Spleen (tissue), 11 donors: ENCODE data around the gene CMSS1. TPM values are rescaled to one million over a fixed set of nuclear protein-coding genes. Genes with fewer than 3 reads are reported as not detected.
A peak's percentile ranks its signal among the peaks of the same experiment; 100 is the strongest.

Source experiments
- DNase-seq: peaks from one replicate; pipeline ENCODE4 v3.0.0-alpha.2; 2020
- H3K27ac ChIP-seq, 8 donors: fragments of 200-600 bp; sonication (generic) in 7 of 8; 1 replicate in 4 of 8; 2 replicates in 4 of 8; pipeline versions ENCODE4 v1.5.0 to v1.8.0; 2016 to 2021; ENCODE audit warnings: inconsistent platforms in 4 of 8, mild to moderate bottlenecking in 4 of 8, moderate library complexity in 1 of 8
- H3K27me3 ChIP-seq, 7 donors: fragments of 200-600 bp; sonication (generic) in 6 of 7; replicated peaks in 1 of 7; 1 replicate in 4 of 7; 2 replicates in 3 of 7; pipeline versions ENCODE4 v1.5.0 to v1.8.0; 2016 to 2021; ENCODE audit warnings: inconsistent platforms in 3 of 7, mild to moderate bottlenecking in 1 of 7
- H3K36me3 ChIP-seq, 6 donors: fragments of 200-600 bp; sonication (generic) in 5 of 6; 1 replicate in 4 of 6; 2 replicates in 2 of 6; pipeline versions ENCODE4 v1.5.0 to v1.8.0; 2016 to 2021; ENCODE audit warnings: inconsistent platforms in 2 of 6
- H3K4me1 ChIP-seq, 6 donors: fragments of 200-600 bp; sonication (generic) in 5 of 6; 1 replicate in 3 of 6; 2 replicates in 3 of 6; pipeline versions ENCODE4 v1.5.0 to v1.8.0; 2016 to 2021; ENCODE audit warnings: inconsistent platforms in 3 of 6
- H3K4me3 ChIP-seq, 8 donors: fragments of 200-600 bp; sonication (generic) in 7 of 8; 1 replicate in 4 of 8; 2 replicates in 4 of 8; pipeline versions ENCODE4 v1.5.0 to v1.8.0; 2016 to 2021; ENCODE audit warnings: inconsistent platforms in 4 of 8, mild to moderate bottlenecking in 4 of 8, moderate library complexity in 2 of 8
- H3K9me3 ChIP-seq, 8 donors: fragments of 200-600 bp; sonication (generic) in 7 of 8; 1 replicate in 4 of 8; 2 replicates in 4 of 8; pipeline versions ENCODE4 v1.5.0 to v1.8.0; 2016 to 2021; ENCODE audit warnings: inconsistent platforms in 4 of 8
- POLR2A ChIP-seq, 3 donors: fragments of 450-650 bp; IDR thresholded peaks; one replicate each; pipeline ENCODE4 v1.5.1; 2017; ENCODE audit warnings: antibody characterized with exemption in 3 of 3, mild to moderate bottlenecking in 1 of 3
- POLR2AphosphoS5 ChIP-seq, 3 donors: sonication (generic); formaldehyde crosslinking; IDR thresholded peaks; one replicate each; pipeline ENCODE4 v1.5.1; 2017; ENCODE audit warnings: antibody characterized with exemption in 3 of 3
- WGBS, 5 donors: extraction: QIAGEN DNeasy Blood & Tissue Kit in 3 of 5; methylation state at CpG; one replicate each; pipeline versions ENCODE4 v1.1.5 to v1.1.7; 2013 to 2018; 5-methylcytosine and 5-hydroxymethylcytosine counted together
- intact Hi-C: fragments of 100-400 bp; cut with DNase I; formaldehyde crosslinking; loops from one replicate; pipeline ENCODE4 v1.15.0; 2023; ENCODE audit warnings: low total_unique reads
- polyA plus RNA-seq, 3 donors: library from polyadenylated mRNA; stranded (reverse); fragments of 200-250 nt; gene quantifications; one replicate each; pipeline ENCODE4 v1.2.1, GENCODE V29; 2013
- total RNA-seq, 7 donors: library from RNA; depleted of rRNA in 3 of 7; stranded (reverse); fragments of >200 nt in 3 of 7; fragmentation: NEBNext Ultra II Directional in 4 of 7; extraction: Animal tissue kit (Norgen Biotek cat#: 25700) in 4 of 7; gene quantifications; one replicate each; pipeline versions ENCODE4 v1.1.0 to v1.2.1, GENCODE V29; 2016 to 2021
- TF ChIP-seq, protein P1 (sequence below), 11 experiments: fragments of 200-600 bp in 7 of 11; fragments of 450-650 bp in 4 of 11; sonication (generic) in 4 of 11; IDR thresholded peaks in 8 of 11; conservative IDR thresholded peaks in 3 of 11; 1 replicate in 7 of 11; 2 replicates in 4 of 11; pipeline versions ENCODE4 v1.4.0 to v1.8.0; 2016 to 2021; ENCODE audit warnings: antibody characterized with exemption in 11 of 11, inconsistent platforms in 4 of 11, mild to moderate bottlenecking in 1 of 11
- donor health status: healthy with polysubstance abuse.
- donor health status: DM: no; HTN: no; CAD: no; lungs with moderate emphysema.
- donor health status: DM: no; HTN: no; CAD: no.
- donor health status: Bipolar disorder and iron deficiency.
- donor health status: healthy.
- donor health status: DM: no; HTN: no; CAD: no.
- donor health status: DM: yes; HTN: yes; CAD: no.

Gene CMSS1
- total and polyA plus RNA-seq, 10 donors: 6.9 to 30.1 (median 20.0) TPM

DNA sequence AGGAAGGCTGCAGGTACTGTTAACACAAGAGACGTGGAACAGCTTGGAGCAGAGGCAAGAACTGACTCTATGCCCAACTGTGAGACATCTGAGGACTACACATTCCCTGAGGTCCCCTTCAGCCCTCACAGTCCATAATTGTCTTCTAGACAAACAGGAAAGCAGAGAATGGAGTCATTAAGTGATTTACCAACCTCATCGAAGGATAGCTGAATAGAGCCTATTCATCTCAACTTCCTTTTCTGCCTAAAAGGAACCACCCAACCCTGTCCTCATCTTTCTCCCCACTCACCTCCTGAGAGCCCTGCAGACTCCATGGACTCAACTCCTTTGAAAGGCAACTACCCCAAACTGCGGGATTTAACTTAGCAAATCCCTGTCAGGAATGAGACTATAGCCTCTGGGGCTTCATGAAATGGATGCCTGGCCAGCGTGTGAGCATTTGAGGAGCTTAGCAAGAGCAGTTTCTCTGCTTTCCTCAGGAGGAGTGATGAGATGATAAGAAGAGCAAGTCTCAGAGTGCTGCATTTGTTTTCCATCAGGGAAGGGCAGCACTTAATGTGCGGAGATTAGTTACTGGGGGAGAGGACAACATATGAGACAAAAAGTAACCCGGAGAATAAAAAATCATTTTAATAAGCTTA is 358.1 kb downstream of the CMSS1 start:
- Histone ChIP-seq H3K9me3 (peaks cover 8 to 30% (median 23%) of the 10 kb centered on the region in 8 donors), H3K36me3 (peaks cover 0 to 74% (median 23%) of the 10 kb centered on the region in 6 donors), H3K27ac (no peak overlapping the region), H3K27me3 (no peaks in the 10 kb centered on the region), H3K4me1 (peaks cover 0 to 6% (median 0%) of the 10 kb centered on the region in 6 donors), H3K4me3 (no peak overlapping the region)
- intact Hi-C loops: no loop called here
- no peak for DNase-seq
- TF ChIP-seq, protein P1, sequence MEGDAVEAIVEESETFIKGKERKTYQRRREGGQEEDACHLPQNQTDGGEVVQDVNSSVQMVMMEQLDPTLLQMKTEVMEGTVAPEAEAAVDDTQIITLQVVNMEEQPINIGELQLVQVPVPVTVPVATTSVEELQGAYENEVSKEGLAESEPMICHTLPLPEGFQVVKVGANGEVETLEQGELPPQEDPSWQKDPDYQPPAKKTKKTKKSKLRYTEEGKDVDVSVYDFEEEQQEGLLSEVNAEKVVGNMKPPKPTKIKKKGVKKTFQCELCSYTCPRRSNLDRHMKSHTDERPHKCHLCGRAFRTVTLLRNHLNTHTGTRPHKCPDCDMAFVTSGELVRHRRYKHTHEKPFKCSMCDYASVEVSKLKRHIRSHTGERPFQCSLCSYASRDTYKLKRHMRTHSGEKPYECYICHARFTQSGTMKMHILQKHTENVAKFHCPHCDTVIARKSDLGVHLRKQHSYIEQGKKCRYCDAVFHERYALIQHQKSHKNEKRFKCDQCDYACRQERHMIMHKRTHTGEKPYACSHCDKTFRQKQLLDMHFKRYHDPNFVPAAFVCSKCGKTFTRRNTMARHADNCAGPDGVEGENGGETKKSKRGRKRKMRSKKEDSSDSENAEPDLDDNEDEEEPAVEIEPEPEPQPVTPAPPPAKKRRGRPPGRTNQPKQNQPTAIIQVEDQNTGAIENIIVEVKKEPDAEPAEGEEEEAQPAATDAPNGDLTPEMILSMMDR (IDR thresholded peaks at IDR 0.05 in 8 of 11, conservative IDR thresholded peaks at IDR 0.05 in 3 of 11): no peak
- TF ChIP-seq POLR2A (IDR thresholded peaks at IDR 0.05) (no peak), POLR2AphosphoS5 (IDR thresholded peaks at IDR 0.05) (no peak)
- 76 to 89% (median 83%) methylated on average over 6 of the region's 6 CpGs for WGBS, 5 donors

DNA sequence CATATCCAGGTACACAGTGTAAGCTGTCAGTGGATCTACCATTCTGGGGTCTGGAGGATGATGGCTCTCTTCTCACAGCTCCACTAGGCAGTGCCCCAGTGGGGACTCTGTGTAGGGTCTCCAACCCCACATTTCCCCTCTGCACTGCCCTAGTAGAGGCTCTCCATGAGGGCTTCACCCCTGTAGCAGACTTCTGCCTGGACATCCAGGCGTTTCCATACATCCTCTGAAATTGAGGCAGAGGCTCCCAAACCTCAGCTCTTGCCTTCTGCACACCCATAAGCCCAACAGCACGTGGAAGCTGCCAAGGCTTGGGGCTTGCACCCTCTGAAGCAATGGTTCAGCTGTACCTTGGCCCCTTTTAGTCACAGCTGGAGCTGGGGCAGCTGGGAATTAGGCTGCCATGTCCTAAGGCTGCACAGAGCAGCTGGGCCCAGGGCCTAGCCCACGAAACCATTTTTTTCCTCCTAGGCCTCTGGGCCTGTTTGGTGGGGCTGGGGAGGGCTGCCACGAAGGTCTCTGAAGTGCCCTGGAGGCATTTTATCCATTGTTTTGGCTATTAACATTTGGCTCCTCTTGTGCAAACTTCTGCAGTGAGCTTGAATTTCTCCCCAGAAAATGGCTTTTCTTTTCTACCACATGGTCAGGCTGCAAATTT is 362.2 kb downstream of the CMSS1 start:
- intact Hi-C loops: no loop called here
- DNase-seq: no peak

DNA sequence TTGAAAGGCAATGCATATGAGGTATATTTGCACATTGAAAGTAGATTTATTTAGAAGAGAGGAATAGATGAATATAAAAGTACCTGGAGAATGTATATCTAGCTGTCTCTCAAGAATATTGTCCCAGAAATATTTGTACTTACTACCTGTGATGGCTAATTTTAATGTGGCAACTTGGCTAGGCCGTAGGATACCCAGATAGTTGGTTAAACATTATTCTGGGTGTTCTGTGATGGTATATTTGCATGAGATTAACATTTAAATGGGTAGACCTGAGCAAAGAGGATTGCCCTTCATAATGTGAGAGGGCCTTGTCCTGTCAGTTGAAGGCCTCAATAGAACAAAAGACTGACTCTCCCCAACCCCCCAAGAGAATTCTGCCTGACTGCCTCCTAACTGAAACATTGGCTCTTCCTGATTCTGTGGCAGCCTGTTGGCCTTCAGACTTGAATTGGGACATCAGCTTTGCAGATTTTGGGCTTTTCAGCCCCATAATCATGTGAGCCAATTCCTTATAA is 366.0 kb downstream of the CMSS1 start:
- no peaks in the 10 kb centered on the region for H3K27me3 ChIP-seq
- DNase-seq: no peak
- intact Hi-C loops: no loop called here
- H3K9me3 ChIP-seq: peaks cover 8 to 24% (median 20%) of the 10 kb centered on the region in 8 donors
- H3K27ac ChIP-seq: peak overlapping the region in 1 of 8 donors; percentile 62
- H3K36me3 ChIP-seq: peaks cover 0 to 18% (median 8%) of the 10 kb centered on the region in 6 donors
- WGBS, 5 donors: 89 to 94% (median 91%) methylated on average over 1 of the region's 1 CpG
- H3K4me1 ChIP-seq: peaks cover 0 to 14% (median 6%) of the 10 kb centered on the region in 6 donors
- no peak overlapping the region for H3K4me3 ChIP-seq
- TF ChIP-seq POLR2AphosphoS5 (IDR thresholded peaks at IDR 0.05) (no peak), POLR2A (IDR thresholded peaks at IDR 0.05) (no peak)
- TF ChIP-seq, protein P1 (IDR thresholded peaks at IDR 0.05 in 8 of 11, conservative IDR thresholded peaks at IDR 0.05 in 3 of 11): no peak

More for the DNA sequence above, 362.2 kb downstream of the CMSS1 start:
- no peak overlapping the region for H3K27ac ChIP-seq
- no peaks in the 10 kb centered on the region for H3K27me3 ChIP-seq
- peaks cover 8 to 31% (median 23%) of the 10 kb centered on the region in 8 donors for H3K9me3 ChIP-seq
- no peak overlapping the region for H3K4me3 ChIP-seq
- 82 to 98% (median 94%) methylated on average over 3 to 4 of the region's 4 CpGs for WGBS, 5 donors
- TF ChIP-seq POLR2AphosphoS5 (IDR thresholded peaks at IDR 0.05) (no peak), POLR2A (IDR thresholded peaks at IDR 0.05) (no peak)
- TF ChIP-seq, protein P1 (IDR thresholded peaks at IDR 0.05 in 8 of 11, conservative IDR thresholded peaks at IDR 0.05 in 3 of 11): no peak
- peaks cover 0 to 4% (median 2%) of the 10 kb centered on the region in 6 donors for H3K4me1 ChIP-seq
- H3K36me3 ChIP-seq: peaks cover 0 to 50% (median 21%) of the 10 kb centered on the region in 6 donors
